Neural crest cell (in vitro differentiated cells): ENCODE data around the gene HEATR5B. TPM values are rescaled to one million over a fixed set of nuclear protein-coding genes. Genes with fewer than 3 reads are reported as not detected.

Experiments used
- DNase-seq: peaks from one replicate; pipeline ENCODE4 v3.0.0; 2021; ENCODE audit warnings: low read depth, mixed read lengths, low spot score
- H3K27ac Mint-ChIP-seq: one replicate; pipeline ENCODE4 v1.8.0; 2021; ENCODE audit warnings: mild to moderate bottlenecking, mixed read lengths; ENCODE audit not compliant: unreplicated experiment
- H3K27me3 Mint-ChIP-seq: 2 replicates; pipeline ENCODE4 v1.8.0; 2021; ENCODE audit warnings: low read depth, mild to moderate bottlenecking, mixed read lengths
- H3K36me3 Mint-ChIP-seq: 2 replicates; pipeline ENCODE4 v1.8.0; 2021; ENCODE audit warnings: low read depth, mild to moderate bottlenecking, mixed read lengths
- H3K4me1 Mint-ChIP-seq: 2 replicates; pipeline ENCODE4 v1.8.0; 2021; ENCODE audit warnings: mixed read lengths
- H3K4me3 Mint-ChIP-seq: one replicate; pipeline ENCODE4 v1.8.0; 2021; ENCODE audit warnings: mild to moderate bottlenecking, mixed read lengths
- H3K9me3 Mint-ChIP-seq: 2 replicates; pipeline ENCODE4 v1.8.0; 2021; ENCODE audit warnings: mixed read lengths
- total RNA-seq: library from RNA; stranded (reverse); gene quantifications from 2 replicates; pipeline ENCODE4 v1.2.1, GENCODE V29; 2021
- TF ChIP-seq, protein P1 (sequence below): fragments of 200-600 bp; sonication (generic); conservative IDR thresholded peaks from 2 replicates; pipeline ENCODE4 v1.5.0; 2021; ENCODE audit warnings: antibody characterized with exemption, mild to moderate bottlenecking

The HEATR5B gene
- total RNA-seq, 1 donor from 2014 or later, result 17.7 TPM

DNA sequence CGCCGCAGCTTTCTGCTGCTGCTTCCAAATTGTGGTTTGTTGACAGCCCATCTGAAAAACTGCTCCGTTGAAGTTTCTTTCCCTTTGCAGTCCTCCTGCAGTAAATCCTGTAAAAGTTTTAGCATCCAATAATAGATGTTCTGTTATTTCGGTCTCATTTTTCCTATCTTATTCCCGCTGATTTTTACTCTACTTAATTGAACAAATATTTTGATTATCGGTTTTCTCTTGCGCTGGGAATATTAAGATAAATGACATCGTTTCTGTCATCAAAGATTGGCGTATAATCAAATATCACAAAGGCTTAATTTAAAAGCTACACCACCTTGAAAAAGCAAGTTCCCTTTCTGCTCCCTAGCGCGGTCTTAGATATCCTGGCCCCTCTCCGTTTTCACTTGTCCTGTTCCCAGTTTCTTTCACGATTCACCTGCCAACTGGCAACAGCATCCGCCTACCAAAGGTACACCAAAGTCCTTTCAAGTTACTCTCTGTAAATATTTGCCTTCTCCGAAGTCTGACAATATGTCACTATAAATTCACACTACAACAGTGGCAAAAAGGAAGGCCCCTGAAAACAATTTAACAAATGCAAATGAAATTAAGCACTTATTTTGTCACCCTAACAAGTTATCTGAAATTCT, 116.8 kb downstream of the HEATR5B start:
- H3K9me3 Mint-ChIP-seq, result no peaks in the 10 kb centered on the region
- peaks cover 6% of the 10 kb centered on the region for H3K27me3 Mint-ChIP-seq
- no peaks in the 10 kb centered on the region for H3K36me3 Mint-ChIP-seq
- H3K4me1 Mint-ChIP-seq, result peaks cover 38% of the 10 kb centered on the region
- no peak for DNase-seq
- H3K4me3 Mint-ChIP-seq, result peak overlapping the region; percentile 93
- TF ChIP-seq, protein P1, sequence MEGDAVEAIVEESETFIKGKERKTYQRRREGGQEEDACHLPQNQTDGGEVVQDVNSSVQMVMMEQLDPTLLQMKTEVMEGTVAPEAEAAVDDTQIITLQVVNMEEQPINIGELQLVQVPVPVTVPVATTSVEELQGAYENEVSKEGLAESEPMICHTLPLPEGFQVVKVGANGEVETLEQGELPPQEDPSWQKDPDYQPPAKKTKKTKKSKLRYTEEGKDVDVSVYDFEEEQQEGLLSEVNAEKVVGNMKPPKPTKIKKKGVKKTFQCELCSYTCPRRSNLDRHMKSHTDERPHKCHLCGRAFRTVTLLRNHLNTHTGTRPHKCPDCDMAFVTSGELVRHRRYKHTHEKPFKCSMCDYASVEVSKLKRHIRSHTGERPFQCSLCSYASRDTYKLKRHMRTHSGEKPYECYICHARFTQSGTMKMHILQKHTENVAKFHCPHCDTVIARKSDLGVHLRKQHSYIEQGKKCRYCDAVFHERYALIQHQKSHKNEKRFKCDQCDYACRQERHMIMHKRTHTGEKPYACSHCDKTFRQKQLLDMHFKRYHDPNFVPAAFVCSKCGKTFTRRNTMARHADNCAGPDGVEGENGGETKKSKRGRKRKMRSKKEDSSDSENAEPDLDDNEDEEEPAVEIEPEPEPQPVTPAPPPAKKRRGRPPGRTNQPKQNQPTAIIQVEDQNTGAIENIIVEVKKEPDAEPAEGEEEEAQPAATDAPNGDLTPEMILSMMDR, result no peak
- peak overlapping the region; percentile 92 for H3K27ac Mint-ChIP-seq

DNA sequence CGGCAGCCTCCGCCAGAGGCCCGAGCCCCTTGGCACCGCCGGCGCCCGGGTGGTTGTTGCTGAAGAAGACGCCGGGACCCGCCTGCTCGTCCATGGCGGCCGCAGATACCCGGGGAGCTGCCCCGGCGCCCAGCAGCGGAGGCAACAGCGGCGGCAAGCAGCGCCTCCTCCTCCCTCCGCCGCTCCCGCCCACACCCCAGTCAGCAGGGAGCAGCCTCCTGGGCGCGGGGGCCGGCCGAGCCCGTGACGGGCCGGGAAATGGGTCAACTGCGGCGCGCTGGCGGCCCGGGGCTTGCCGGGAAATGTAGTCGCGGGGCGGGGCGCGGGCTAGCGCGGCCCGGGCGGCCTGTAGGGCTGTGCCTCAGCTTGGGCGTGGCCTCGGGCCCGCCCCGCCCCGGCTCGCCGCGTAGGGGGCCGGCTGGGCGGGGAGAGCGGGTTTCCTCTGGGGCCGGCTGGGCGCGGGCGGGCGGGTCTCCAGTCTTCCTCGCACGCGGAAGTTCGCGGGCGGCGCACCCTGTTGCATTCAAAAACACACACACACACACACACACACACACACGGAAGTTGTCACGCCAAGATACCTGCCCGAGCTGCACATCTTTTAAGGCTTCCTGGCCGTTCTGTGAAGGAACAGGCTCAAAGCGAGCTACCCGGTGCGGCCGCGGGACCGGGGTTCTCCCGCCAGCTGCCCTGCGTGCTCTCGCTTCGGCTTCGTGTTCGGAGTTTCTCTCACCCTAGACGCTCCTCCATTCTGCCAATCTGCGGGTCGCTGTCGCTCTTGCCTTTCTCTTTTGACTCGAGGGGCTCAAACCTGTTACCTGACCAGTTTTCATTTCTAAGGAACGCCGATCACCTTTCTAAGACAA, 117.6 kb downstream of the HEATR5B start, which contains the start of gene STRN:
Gene STRN, minus strand, starts transcription at position 167 of the 866 bp plus-strand sequence. Its CDS starts 73 bp downstream, at position 94.
- peak within 1 kb of the TSS; percentile 92 for H3K27ac Mint-ChIP-seq
- peak within 1 kb of the TSS; percentile 95 for H3K4me3 Mint-ChIP-seq
- H3K9me3 Mint-ChIP-seq, result no peaks in the 10 kb centered on the region
- peak; percentile 88 for DNase-seq
- no peaks in the 10 kb centered on the region for H3K36me3 Mint-ChIP-seq
- H3K27me3 Mint-ChIP-seq, result peaks cover 6% of the 10 kb centered on the region
- H3K4me1 Mint-ChIP-seq, result peaks cover 45% of the 10 kb centered on the region
- TF ChIP-seq, protein P1, result no peak

DNA sequence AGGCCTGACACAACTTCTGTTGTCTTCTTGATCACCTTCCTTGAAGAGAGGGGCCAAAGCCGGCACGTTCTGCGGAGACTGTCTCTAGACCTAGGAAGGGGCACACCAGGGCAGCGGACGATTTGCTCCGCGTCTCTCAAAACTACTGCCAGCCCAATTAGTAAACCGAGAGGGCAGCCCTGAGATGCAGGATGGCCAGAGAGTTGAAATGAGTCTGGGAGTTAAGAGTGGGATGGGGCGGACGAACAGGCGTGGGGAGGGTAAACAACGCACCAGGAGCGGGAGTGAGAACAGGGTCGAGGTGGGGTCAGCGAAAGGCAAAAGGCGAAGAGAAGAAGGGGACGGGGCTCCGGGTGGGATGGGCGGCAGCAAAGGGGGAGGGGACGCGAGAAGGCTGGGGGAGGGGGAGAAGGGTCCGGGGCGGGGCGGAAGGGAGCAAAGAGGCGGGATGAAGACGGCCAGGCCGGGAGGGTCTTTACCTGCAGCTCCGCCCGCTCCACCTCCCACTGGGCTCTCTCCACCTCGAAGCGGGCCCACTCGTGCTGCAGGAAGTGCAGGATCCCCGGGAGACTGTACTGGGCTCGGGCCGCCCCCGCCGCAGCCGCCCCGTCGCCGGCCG, 118.3 kb downstream of the HEATR5B start:
- H3K4me3 Mint-ChIP-seq, result peak overlapping the region; percentile 95
- TF ChIP-seq, protein P1, result no peak
- peaks cover 6% of the 10 kb centered on the region for H3K27me3 Mint-ChIP-seq
- DNase-seq, result peak; percentile 58
- H3K9me3 Mint-ChIP-seq, result no peaks in the 10 kb centered on the region
- peaks cover 45% of the 10 kb centered on the region for H3K4me1 Mint-ChIP-seq
- peak overlapping the region; percentile 91 for H3K27ac Mint-ChIP-seq
- no peaks in the 10 kb centered on the region for H3K36me3 Mint-ChIP-seq

DNA sequence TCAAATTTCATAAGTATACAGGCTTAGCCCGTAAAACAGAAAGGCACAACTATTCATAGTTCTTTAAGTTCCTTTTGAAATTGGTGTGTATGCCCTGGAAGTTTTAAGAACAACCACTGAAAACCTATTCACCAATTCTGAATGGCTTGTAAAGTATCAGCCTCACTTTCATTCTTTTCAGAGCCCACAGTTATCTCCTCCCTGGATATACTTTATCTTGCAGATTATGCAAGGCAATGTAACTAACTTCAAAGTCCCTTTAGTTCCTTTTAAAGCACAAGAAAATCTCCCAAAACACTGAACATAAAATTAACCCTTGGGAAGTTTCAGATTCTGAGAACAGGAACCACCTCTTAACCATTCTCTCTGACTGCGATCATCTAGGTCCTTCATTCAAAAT, 119.0 kb downstream of the HEATR5B start:
- no peak for DNase-seq
- Mint-ChIP-seq H3K9me3 (no peaks in the 10 kb centered on the region), H3K4me3 (peak overlapping the region; percentile 95), H3K36me3 (no peaks in the 10 kb centered on the region), H3K27ac (no peak overlapping the region), H3K4me1 (peaks cover 45% of the 10 kb centered on the region), H3K27me3 (peaks cover 6% of the 10 kb centered on the region)
- TF ChIP-seq, protein P1, result no peak

DNA sequence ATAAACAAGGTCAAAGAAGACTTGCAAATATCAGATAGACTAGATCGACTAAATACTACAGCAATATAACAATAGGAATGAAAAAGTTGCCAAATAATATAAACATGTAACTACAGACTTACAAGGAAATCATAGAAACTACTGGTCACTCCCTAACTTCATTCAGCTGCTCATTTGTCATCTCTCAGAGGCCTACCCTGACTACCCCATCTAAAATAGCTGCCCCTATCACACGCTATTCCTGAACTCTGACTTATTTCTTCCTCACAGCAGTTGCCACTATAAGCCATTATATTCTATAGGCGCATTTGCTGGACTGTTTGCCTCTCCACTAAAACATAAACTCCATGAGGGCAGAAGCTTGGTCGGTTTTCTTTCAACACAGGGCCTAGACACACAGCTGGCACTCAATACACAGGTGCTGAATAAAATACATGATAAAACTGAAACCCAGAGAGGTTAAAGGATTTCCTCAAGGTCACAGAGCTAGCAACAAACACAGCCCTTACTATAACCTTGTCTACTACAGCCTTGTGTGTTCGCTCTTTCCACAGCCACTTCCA, 119.6 kb downstream of the HEATR5B start:
- no peaks in the 10 kb centered on the region for H3K36me3 Mint-ChIP-seq
- H3K4me3 Mint-ChIP-seq, result peak overlapping the region; percentile 95
- peaks cover 6% of the 10 kb centered on the region for H3K27me3 Mint-ChIP-seq
- peaks cover 45% of the 10 kb centered on the region for H3K4me1 Mint-ChIP-seq
- TF ChIP-seq, protein P1, result no peak
- no peak for DNase-seq
- H3K27ac Mint-ChIP-seq, result no peak overlapping the region
- no peaks in the 10 kb centered on the region for H3K9me3 Mint-ChIP-seq
